K562 (cell line): ENCODE data around the gene AFDN. TPM values are rescaled to one million over a fixed set of nuclear protein-coding genes. Genes with fewer than 3 reads are reported as not detected.

Source experiments
- ATAC-seq: fragments of 200-7000 bp; cut with Tn5 transposase; 3 replicates; pipeline ENCODE4 v1.9.1; 2020; ENCODE audit warnings: moderate library complexity
- BruUV-seq: library from RNA; stranded (reverse); fragments of 400-500 nt; replicated peaks from 2 replicates; lab custom pipeline; 2021; lab: Mats Ljungman, UMichigan
- CTCF ChIA-PET: fragments of 300-600 bp; formaldehyde crosslinking; extraction: SDS; loops from one replicate; lab custom pipeline; 2021; ENCODE audit warnings: low intra/inter-chr PET ratio; lab: Yijun Ruan, JAX
- POLR2A ChIA-PET: fragments of 300-600, 350-650 bp; sonication (Branson Sonifier 250); formaldehyde crosslinking; extraction: SDS; loops from one replicate; lab custom pipeline; 2021; ENCODE audit warnings: antibody characterized with exemption, inconsistent platforms; lab: Yijun Ruan, JAX
- DNase-seq, 4 experiments: peaks; one replicate each; pipeline versions ENCODE4 v3.0.0 to v3.0.0-alpha.2; 2011 to 2018; ENCODE audit warnings: low spot score in 3 of 4, mixed read lengths in 3 of 4; ENCODE audit errors: extremely low read depth in 1 of 4
- FAIRE-seq: peaks from 2 replicates; lab custom pipeline; 2011; peaks lifted over from hg19 to GRCh38; lab: Jason Lieb, UNC
- H2AFZ ChIP-seq: 2 replicates; pipeline ENCODE4 v1.6.0; 2011; ENCODE audit warnings: low read depth, low read length, control low read depth, inconsistent platforms
- H3K27ac ChIP-seq: fragments of 200-600 bp; 3 replicates; pipeline ENCODE4 v1.8.0; 2011; ENCODE audit warnings: low read depth, mild to moderate bottlenecking, control low read depth, inconsistent platforms, low read length, moderate library complexity, mixed read lengths; ENCODE audit errors: extremely low read depth
- H3K27me3 ChIP-seq, 2 experiments: fragments of 300-600 bp in 1 of 2; 2 replicates in 1 of 2; 3 replicates in 1 of 2; pipeline versions ENCODE4 v1.6.0 to v1.8.0; 2011; ENCODE audit warnings: inconsistent platforms in 2 of 2, low read length in 2 of 2, mild to moderate bottlenecking in 1 of 2, mixed read lengths in 1 of 2, moderate library complexity in 1 of 2; ENCODE audit not compliant: control insufficient read depth in 2 of 2, insufficient read depth in 2 of 2
- H3K36me3 ChIP-seq: fragments of 300-600 bp; 3 replicates; pipeline ENCODE4 v1.8.0; 2011; ENCODE audit warnings: mild to moderate bottlenecking, low read length, inconsistent platforms; ENCODE audit not compliant: control insufficient read depth, insufficient read depth
- H3K4me1 ChIP-seq, 2 experiments: fragments of 200-600 bp in 1 of 2; replicated peaks in 1 of 2; 2 replicates in 1 of 2; 3 replicates in 1 of 2; pipeline versions ENCODE4 v1.5.1 to v1.8.0; 2011; ENCODE audit warnings: inconsistent platforms in 2 of 2, low read length in 2 of 2, mild to moderate bottlenecking in 1 of 2, mixed read lengths in 1 of 2, moderate library complexity in 1 of 2; ENCODE audit not compliant: control insufficient read depth in 2 of 2, insufficient read depth in 2 of 2
- H3K4me2 ChIP-seq: 2 replicates; pipeline ENCODE4 v1.6.1; 2011; ENCODE audit warnings: low read length, control low read depth, inconsistent platforms, mixed read lengths; ENCODE audit not compliant: insufficient read depth
- H3K4me3 ChIP-seq: fragments of 200-600 bp; sonication (generic), shearing (Covaris generic); 2 replicates; pipeline ENCODE4 v1.5.1; 2016; ENCODE audit warnings: control low read depth, inconsistent platforms
- H3K79me2 ChIP-seq: fragments of 200-600 bp; 3 replicates; pipeline ENCODE4 v1.8.0; 2011; ENCODE audit warnings: low read length, inconsistent platforms; ENCODE audit not compliant: control insufficient read depth, insufficient read depth
- H3K9ac ChIP-seq, 2 experiments: 2 replicates each; pipeline versions ENCODE4 v1.6.0 to v1.6.1; 2011; ENCODE audit warnings: low read depth in 2 of 2, low read length in 2 of 2, control low read depth in 1 of 2, inconsistent platforms in 1 of 2, mild to moderate bottlenecking in 1 of 2, mixed read lengths in 1 of 2; ENCODE audit not compliant: insufficient read depth in 1 of 2
- H3K9me1 ChIP-seq: one replicate; pipeline ENCODE4 v1.6.0; 2011; ENCODE audit warnings: inconsistent platforms, mild to moderate bottlenecking, low read length, moderate library complexity; ENCODE audit not compliant: control insufficient read depth, insufficient read depth
- H3K9me3 ChIP-seq: replicated peaks from 2 replicates; pipeline ENCODE4 v1.5.1; 2011; ENCODE audit warnings: low read depth, low read length, inconsistent platforms; ENCODE audit not compliant: control insufficient read depth, insufficient read depth
- H4K20me1 ChIP-seq: replicated peaks from 2 replicates; pipeline ENCODE4 v1.6.1; 2011; ENCODE audit warnings: low read length, inconsistent platforms, mixed read lengths; ENCODE audit not compliant: control insufficient read depth, insufficient read depth
- ATF3 ChIP-seq, 2 experiments: fragments of 450-650 bp in 1 of 2; sonication (generic) in 1 of 2; formaldehyde crosslinking in 1 of 2; IDR thresholded peaks in 1 of 2; conservative IDR thresholded peaks in 1 of 2; 2 replicates each; pipeline versions ENCODE4 v1.6.1 to v1.8.1; 2016 to 2023; ENCODE audit warnings: mild to moderate bottlenecking in 2 of 2, moderate library complexity in 2 of 2, inconsistent platforms in 1 of 2, missing genetic modification reagents in 1 of 2
- CEBPB ChIP-seq: fragments of 450-650 bp; IDR thresholded peaks from 2 replicates; pipeline ENCODE4 v1.6.1; 2016; ENCODE audit warnings: missing genetic modification characterization, missing compliant biosample characterization
- CREM ChIP-seq: IDR thresholded peaks from 2 replicates; pipeline ENCODE4 v1.6.1; 2014; ENCODE audit warnings: antibody characterized with exemption, low read depth
- DNMT1 ChIP-seq: fragments of 450-650 bp; IDR thresholded peaks from 2 replicates; pipeline ENCODE4 v1.6.1; 2016; ENCODE audit warnings: antibody characterized with exemption, mild to moderate bottlenecking
- EHMT2 ChIP-seq: fragments of 450-650 bp; IDR thresholded peaks from 2 replicates; pipeline ENCODE4 v1.6.1; 2018; ENCODE audit warnings: antibody characterized with exemption
- KHSRP ChIP-seq: fragments of 450-650 bp; IDR thresholded peaks from 2 replicates; pipeline ENCODE4 v1.6.1; 2017
- MLX ChIP-seq, 2 experiments: fragments of 450-650 bp in 1 of 2; sonication (generic) in 1 of 2; formaldehyde crosslinking; conservative IDR thresholded peaks; 2 replicates each; pipeline versions ENCODE4 v1.4.0 to v1.8.1; 2020 to 2022; ENCODE audit warnings: mild to moderate bottlenecking in 1 of 2, missing genetic modification reagents in 1 of 2
- MYBL2 ChIP-seq, 2 experiments: fragments of 450-650 bp in 1 of 2; sonication (generic) in 1 of 2; formaldehyde crosslinking in 1 of 2; IDR thresholded peaks; 2 replicates each; pipeline versions ENCODE4 v1.6.1 to v1.8.1; 2017 to 2022; ENCODE audit warnings: borderline replicate concordance in 1 of 2, inconsistent platforms in 1 of 2, low read depth in 1 of 2, mild to moderate bottlenecking in 1 of 2, missing genetic modification reagents in 1 of 2, moderate library complexity in 1 of 2
- NR2C2 ChIP-seq, 2 experiments: fragments of 200-800 bp in 1 of 2; sonication (Bioruptor generic) in 1 of 2; sonication (generic) in 1 of 2; formaldehyde crosslinking in 1 of 2; IDR thresholded peaks; 2 replicates each; pipeline versions ENCODE4 v1.6.1 to v1.8.0; 2016 to 2022; ENCODE audit warnings: mild to moderate bottlenecking in 1 of 2, missing compliant biosample characterization in 1 of 2, missing genetic modification characterization in 1 of 2, missing genetic modification reagents in 1 of 2
- POLR2A ChIP-seq: fragments of 450-650 bp; conservative IDR thresholded peaks from 2 replicates; pipeline ENCODE4 v1.6.1; 2016
- ZFP30 ChIP-seq: fragments of 250-450 bp; sonication (Bioruptor Pico); IDR thresholded peaks from 2 replicates; pipeline ENCODE4 v1.8.0; 2022; ENCODE audit warnings: moderate library complexity, mild to moderate bottlenecking, inconsistent platforms, borderline replicate concordance
- ZNF274 ChIP-seq: IDR thresholded peaks from 2 replicates; pipeline ENCODE4 v1.6.1; 2011; ENCODE audit warnings: low read depth, mild to moderate bottlenecking, low read length, moderate library complexity, borderline replicate concordance
- WGBS: fragments of 100-300 bp; shearing (Covaris generic); methylation state at CpG from one replicate; pipeline ENCODE4 v1.1.6; 2016; ENCODE audit warnings: low coverage, mixed read lengths; ENCODE audit not compliant: insufficient coverage; ENCODE audit errors: missing lambda C conversion rate; 5-methylcytosine and 5-hydroxymethylcytosine counted together
- in situ Hi-C: fragments of 300-500 bp; cut with MboI; formaldehyde crosslinking; loops from 4 replicates; pipeline ENCODE4 v1.15.0; 2018; ENCODE audit warnings: inconsistent platforms, mixed read lengths
- intact Hi-C: fragments of 100-400 bp; cut with micrococcal nuclease; formaldehyde crosslinking; loops from 2 replicates; pipeline ENCODE4 v1.14.2; 2022
- polyA plus RNA-seq, 8 experiments: library from polyadenylated mRNA; depleted of rRNA in 4 of 8; stranded (reverse) in 5 of 8; unstranded in 3 of 8; fragments of >200 nt; fragmentation: Nextera tagmentation in 2 of 8; fragmentation: Illumina TruSeq in 1 of 8; extraction: Ambion mirVana in 2 of 8; extraction: Trizol in 1 of 8; gene quantifications; 2 replicates each; pipeline versions ENCODE4 v1.2.1 to v1.2.3, GENCODE V29; 2011 to 2014; ENCODE audit warnings: inconsistent platforms in 1 of 8, missing spikeins in 1 of 8
- total RNA-seq, 7 experiments: library from RNA; depleted of rRNA in 6 of 7; stranded (reverse); fragments of >200 nt in 6 of 7; fragmentation: Illumina TruSeq in 2 of 7; extraction: Trizol in 2 of 7; gene quantifications; 2 replicates each; pipeline versions ENCODE4 v1.2.1 to v1.2.3, GENCODE V29; 2011 to 2021; ENCODE audit warnings: low replicate concordance in 1 of 7

The AFDN gene
- total and polyA plus RNA-seq, 9 of the 15 experiments (the other 6 are each of a cell fraction or from before 2014, with no cell fraction given), result 7.2 to 129 (median 105) TPM

- Histone ChIP-seq H3K4me3 (no peak overlapping the region), H4K20me1 (no peaks in the 10 kb centered on the region; the same call in 1 of the 2 replicates), H3K4me1 (no peaks in the 10 kb centered on the region), H3K9ac (no peak overlapping the region), H3K79me2 (no peaks in the 10 kb centered on the region), H3K27ac (no peak overlapping the region), H3K36me3 (no peaks in the 10 kb centered on the region), H3K9me1 (no peaks in the 10 kb centered on the region), H3K4me2 (no peak overlapping the region), H2AFZ (no peak overlapping the region), H3K27me3 (peaks cover 10 to 47% of the 10 kb centered on the region in 2 experiments; a peak in 4 of 5 replicates), H3K9me3 (no peaks in the 10 kb centered on the region; the same call in 1 of the 2 replicates)
- FAIRE-seq (no peak), DNase-seq (no peak), ATAC-seq (no peak)
- intact Hi-C loops (no loop called here), in situ Hi-C loops (no loop called here)
- BruUV-seq, result no TSS peak
- TF ChIP-seq EHMT2 (no peak), ZFP30 (CRISPR knock-in tag) (no peak), CEBPB (tag) (no peak), CREM (no peak), KHSRP (no peak), POLR2A (no peak), ZNF274 (no peak), ATF3 (IDR thresholded peaks at IDR 0.05) (no peak), ATF3 (CRISPR knock-in tag; conservative IDR thresholded peaks at IDR 0.05) (no peak), MYBL2 (IDR thresholded peaks at IDR 0.05; ENCODE audit: low read depth) (no peak), MYBL2 (CRISPR knock-in tag; IDR thresholded peaks at IDR 0.05; ENCODE audit: borderline replicate concordance) (no peak), DNMT1 (no peak), MLX (CRISPR knock-in tag; conservative IDR thresholded peaks at IDR 0.05) (no peak), NR2C2 (CRISPR knock-in tag; IDR thresholded peaks at IDR 0.05) (no peak), NR2C2 (tag; IDR thresholded peaks at IDR 0.05) (no peak)
- ChIA-PET POLR2A (no interaction called here), CTCF (no interaction called here)
- 0% methylated on average over 6 of the region's 6 CpGs for WGBS
These were observed 179.1 kb downstream of the AFDN start for GRCh38 chr6:168005796-168006195.
